GM19043 (cell line): ENCODE data around the gene SPATA24.
A peak's percentile ranks its signal among the peaks of the same experiment; 100 is the strongest.
"Not testable (repeated sequence)": the region's sequence is repeated elsewhere in the genome, so short reads cannot be mapped to it uniquely, and the experiment has no call there.

Source experiments
- ATAC-seq: cut with Tn5 transposase; IDR thresholded peaks from one replicate; pipeline ENCODE4 v1.9.1; 2021; ENCODE audit warnings: low read depth; ENCODE audit not compliant: unreplicated experiment

Gene SPATA24

GRCh38 chr5:139418793-139419192 is 14.9 kb upstream of the SPATA24 start:
- no peak for ATAC-seq

GRCh38 chr5:139417214-139417613 is 13.3 kb upstream of the SPATA24 start:
- ATAC-seq = no peak

GRCh38 chr5:139416651-139417050 is 12.8 kb upstream of the SPATA24 start:
- ATAC-seq = no peak

DNA sequence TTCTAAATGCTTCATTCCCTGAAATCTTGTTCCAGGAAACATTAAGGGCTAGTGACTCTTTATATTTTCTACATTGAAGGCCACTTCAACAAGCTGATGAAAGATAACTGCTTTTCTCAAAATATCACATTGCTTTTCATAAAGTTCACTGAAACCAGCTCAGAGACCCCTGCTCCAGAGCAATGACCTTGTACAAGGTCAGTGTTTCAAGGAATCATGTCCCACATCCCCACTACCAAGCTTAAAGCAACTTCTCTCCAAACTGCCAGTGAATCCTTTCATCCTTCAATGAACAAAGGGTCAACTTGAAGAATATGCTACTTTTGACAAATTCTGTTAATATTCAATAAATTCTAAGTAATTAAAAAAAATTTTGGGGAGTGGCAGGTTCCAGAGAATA is 12.0 kb upstream of the SPATA24 start:
- no peak for ATAC-seq

- ATAC-seq = no peak
These were observed 11.5 kb upstream of the SPATA24 start for GRCh38 chr5:139415221-139415861.

- ATAC-seq = no peak
These were observed 10.8 kb upstream of the SPATA24 start for GRCh38 chr5:139414581-139415130.

GRCh38 chr5:139413963-139414362 is 10.1 kb upstream of the SPATA24 start:
- ATAC-seq = no peak

GRCh38 chr5:139413153-139413552 is 9.3 kb upstream of the SPATA24 start:
- ATAC-seq = no peak

DNA sequence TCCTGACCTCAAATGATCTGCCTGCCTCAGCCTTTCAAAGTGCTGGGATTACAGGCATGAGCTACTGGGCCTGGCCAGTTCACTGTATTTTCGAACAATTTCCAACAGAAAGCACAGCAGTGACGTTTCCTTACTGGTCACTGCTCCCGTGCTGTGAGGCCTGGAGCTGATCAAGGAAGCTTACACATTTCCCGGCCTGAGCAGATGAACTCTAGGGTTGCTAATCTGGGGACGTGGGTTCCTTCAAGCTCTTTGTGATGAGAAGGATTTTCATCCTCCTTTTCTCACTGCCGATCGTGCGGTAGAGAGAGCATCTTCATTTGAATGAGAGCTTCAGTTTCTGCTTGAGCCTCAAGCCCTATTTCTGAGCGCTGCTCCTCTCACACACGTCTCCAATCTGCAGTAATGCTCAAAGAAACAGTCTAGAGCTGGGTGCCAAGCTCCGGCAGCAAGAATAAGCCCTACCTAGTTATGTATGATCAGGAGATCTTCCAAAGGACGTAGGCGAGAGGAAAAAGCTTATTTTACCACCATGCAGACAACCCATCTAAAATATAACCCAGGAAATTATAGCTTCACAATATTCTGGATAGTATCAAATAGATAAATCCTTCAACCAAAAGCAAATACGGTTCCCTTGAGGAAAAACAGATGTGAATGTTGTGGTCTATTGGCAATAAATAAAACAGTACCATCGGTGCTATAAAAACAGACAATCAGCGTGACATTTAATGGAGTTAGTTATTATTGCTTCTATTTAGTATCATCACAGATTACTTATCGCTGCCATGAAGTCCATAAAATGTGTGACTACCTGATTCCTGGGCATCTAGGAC is 7.3 kb upstream of the SPATA24 start:
- ATAC-seq = no peak

- ATAC-seq = no peak
These were observed 6.5 kb upstream of the SPATA24 start for GRCh38 chr5:139410121-139410992.

DNA sequence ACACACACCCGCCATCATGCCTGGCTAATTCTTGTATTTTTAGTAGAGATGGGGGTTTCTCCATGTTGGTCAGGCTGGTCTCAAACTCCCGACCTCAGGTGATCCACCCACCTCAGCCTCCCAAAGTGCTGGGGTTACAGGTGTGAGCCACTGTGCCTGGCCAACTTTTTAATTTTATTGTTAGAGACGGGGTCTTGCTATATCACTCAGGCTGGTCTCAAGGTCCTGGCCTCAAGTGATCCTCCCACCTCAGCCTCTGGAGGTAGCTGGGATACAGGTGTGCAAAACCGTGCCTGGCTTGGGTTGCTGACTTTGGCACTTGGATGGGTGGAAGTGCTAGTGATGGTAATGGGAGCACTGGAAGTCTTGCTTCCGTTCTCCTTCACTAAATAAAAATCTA is 5.2 kb upstream of the SPATA24 start:
- ATAC-seq = not testable (repeated sequence)

DNA sequence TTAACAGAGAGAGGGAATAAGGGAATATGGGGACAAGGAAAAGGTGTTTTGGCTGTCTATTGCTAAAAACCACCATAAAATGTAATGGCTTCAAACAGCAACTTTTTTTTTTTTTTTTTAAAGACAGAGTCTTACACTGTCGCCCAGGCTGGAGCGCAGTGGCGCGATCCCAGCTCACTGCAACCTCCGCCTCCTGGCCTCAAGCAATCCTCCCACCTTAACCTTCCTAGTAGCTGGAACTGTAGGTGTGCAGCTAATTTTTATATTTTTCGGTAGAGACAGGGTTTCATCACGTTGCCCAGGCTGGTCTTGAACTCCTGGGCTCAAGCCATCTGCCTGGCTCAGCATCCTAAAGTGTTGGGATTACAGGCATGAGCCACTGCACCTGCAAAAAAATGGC is 4.3 kb upstream of the SPATA24 start:
- ATAC-seq = no peak

GRCh38 chr5:139407517-139407916 is 3.6 kb upstream of the SPATA24 start:
- no peak for ATAC-seq

GRCh38 chr5:139406963-139407362 is 3.1 kb upstream of the SPATA24 start:
- no peak for ATAC-seq

DNA sequence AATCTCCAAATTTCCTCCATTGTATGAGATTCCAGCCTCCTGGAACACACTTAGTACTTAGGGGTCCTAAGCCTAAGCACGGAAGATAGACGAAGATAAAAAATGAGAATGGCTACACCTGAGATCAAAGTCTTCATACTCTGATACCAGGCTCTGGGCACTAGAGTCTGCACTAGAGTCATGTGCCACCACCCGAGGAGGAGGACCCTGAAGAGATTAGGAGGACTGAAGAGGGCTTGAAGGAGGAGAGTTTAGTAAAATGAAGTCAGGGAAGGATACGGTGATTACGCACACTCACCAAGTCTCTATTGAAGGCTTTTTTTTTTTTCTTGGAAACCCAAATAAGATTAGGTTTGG is 573 bp upstream of the SPATA24 start:
- no peak for ATAC-seq

GRCh38 chr5:139403418-139403786 is 487 bp downstream of the SPATA24 start:
- ATAC-seq = no peak

- no peak for ATAC-seq
These were observed 1.2 kb downstream of the SPATA24 start for GRCh38 chr5:139402561-139403158.

GRCh38 chr5:139401546-139401945 is 2.3 kb downstream of the SPATA24 start:
- no peak for ATAC-seq

GRCh38 chr5:139399501-139400121 is 4.3 kb downstream of the SPATA24 start:
- ATAC-seq = peak; percentile 24

GRCh38 chr5:139397921-139398320 is 6.0 kb downstream of the SPATA24 start:
- no peak for ATAC-seq
